T-helper 1 cell treated with Interleukin-12 subunit alpha and Interleukin-12 subunit beta and Interleukin-4 antibody, amounts not matched to agents 30 μg/mL and 1 μg/mL, for 36 hours (primary cell): ENCODE measurements around the gene RAB6A.
A peak's percentile ranks its signal among the peaks of the same experiment; 100 is the strongest.

ENCODE experiments used
- H3K27ac Mint-ChIP-seq: one replicate; pipeline ENCODE4 v1.8.0; 2021; ENCODE audit warnings: mild to moderate bottlenecking, mixed read lengths
- H3K27me3 Mint-ChIP-seq: one replicate; pipeline ENCODE4 v1.8.0; 2021; ENCODE audit warnings: low read depth, mixed read lengths
- H3K36me3 Mint-ChIP-seq: one replicate; pipeline ENCODE4 v1.8.0; 2021; ENCODE audit warnings: low read depth, mixed read lengths
- H3K4me1 Mint-ChIP-seq: one replicate; pipeline ENCODE4 v1.8.0; 2021; ENCODE audit warnings: low read depth, mixed read lengths
- H3K4me3 Mint-ChIP-seq: one replicate; pipeline ENCODE4 v1.8.0; 2021; ENCODE audit warnings: mild to moderate bottlenecking, moderate library complexity, mixed read lengths
- H3K9me3 Mint-ChIP-seq: one replicate; pipeline ENCODE4 v1.8.0; 2021; ENCODE audit warnings: mixed read lengths

RAB6A gene

GRCh38 chr11:73662445-73663157 lies 98.3 kb downstream of the RAB6A start:
- H3K27ac Mint-ChIP-seq, result no peak overlapping the region
- H3K36me3 Mint-ChIP-seq, result no peaks in the 10 kb centered on the region
- H3K27me3 Mint-ChIP-seq, result peaks cover 3% of the 10 kb centered on the region
- H3K9me3 Mint-ChIP-seq, result no peaks in the 10 kb centered on the region
- H3K4me3 Mint-ChIP-seq, result no peak overlapping the region
- H3K4me1 Mint-ChIP-seq, result peaks cover 8% of the 10 kb centered on the region

GRCh38 chr11:73661035-73661628 lies 99.7 kb downstream of the RAB6A start:
- no peak overlapping the region for H3K27ac Mint-ChIP-seq
- no peaks in the 10 kb centered on the region for H3K9me3 Mint-ChIP-seq
- H3K4me3 Mint-ChIP-seq, result peak overlapping the region; percentile 59

GRCh38 chr11:73660497-73661034 lies 100.3 kb downstream of the RAB6A start:
- H3K27me3 Mint-ChIP-seq, result peaks cover 3% of the 10 kb centered on the region
- peaks cover 8% of the 10 kb centered on the region for H3K4me1 Mint-ChIP-seq
- H3K27ac Mint-ChIP-seq, result no peak overlapping the region
- H3K9me3 Mint-ChIP-seq, result no peaks in the 10 kb centered on the region
- H3K36me3 Mint-ChIP-seq, result no peaks in the 10 kb centered on the region
- H3K4me3 Mint-ChIP-seq, result peak overlapping the region; percentile 3

More at GRCh38 chr11:73661035-73661628, 99.7 kb downstream of the RAB6A start:
- Mint-ChIP-seq H3K4me1 (peaks cover 8% of the 10 kb centered on the region), H3K36me3 (no peaks in the 10 kb centered on the region), H3K27me3 (peaks cover 3% of the 10 kb centered on the region)

GRCh38 chr11:73659961-73660360 lies 100.9 kb downstream of the RAB6A start:
- Mint-ChIP-seq H3K27me3 (peaks cover 3% of the 10 kb centered on the region), H3K27ac (no peak overlapping the region), H3K4me1 (peaks cover 8% of the 10 kb centered on the region), H3K4me3 (no peak overlapping the region), H3K36me3 (no peaks in the 10 kb centered on the region), H3K9me3 (no peaks in the 10 kb centered on the region)

- H3K4me3 Mint-ChIP-seq, result no peak overlapping the region
- H3K27ac Mint-ChIP-seq, result no peak overlapping the region
- no peaks in the 10 kb centered on the region for H3K36me3 Mint-ChIP-seq
- peaks cover 3% of the 10 kb centered on the region for H3K4me1 Mint-ChIP-seq
- no peaks in the 10 kb centered on the region for H3K9me3 Mint-ChIP-seq
- H3K27me3 Mint-ChIP-seq, result peaks cover 3% of the 10 kb centered on the region
These were observed 103.9 kb downstream of the RAB6A start for GRCh38 chr11:73656985-73657384.

GRCh38 chr11:73655686-73656085 lies 105.2 kb downstream of the RAB6A start:
- no peak overlapping the region for H3K27ac Mint-ChIP-seq
- no peaks in the 10 kb centered on the region for H3K4me1 Mint-ChIP-seq
- H3K9me3 Mint-ChIP-seq, result no peaks in the 10 kb centered on the region
- H3K27me3 Mint-ChIP-seq, result no peaks in the 10 kb centered on the region
- no peaks in the 10 kb centered on the region for H3K36me3 Mint-ChIP-seq
- no peak overlapping the region for H3K4me3 Mint-ChIP-seq

- Mint-ChIP-seq H3K4me3 (no peak overlapping the region), H3K36me3 (no peaks in the 10 kb centered on the region), H3K27me3 (no peaks in the 10 kb centered on the region), H3K27ac (no peak overlapping the region), H3K9me3 (no peaks in the 10 kb centered on the region), H3K4me1 (no peaks in the 10 kb centered on the region)
These were observed 106.3 kb downstream of the RAB6A start for GRCh38 chr11:73654482-73655021.

- Mint-ChIP-seq H3K27me3 (no peaks in the 10 kb centered on the region), H3K4me1 (no peaks in the 10 kb centered on the region), H3K9me3 (no peaks in the 10 kb centered on the region), H3K27ac (no peak overlapping the region), H3K36me3 (no peaks in the 10 kb centered on the region), H3K4me3 (no peak overlapping the region)
These were observed 106.9 kb downstream of the RAB6A start for GRCh38 chr11:73653996-73654395.

GRCh38 chr11:73652856-73653559 lies 107.9 kb downstream of the RAB6A start:
- Mint-ChIP-seq H3K27ac (no peak overlapping the region), H3K36me3 (no peaks in the 10 kb centered on the region), H3K27me3 (no peaks in the 10 kb centered on the region), H3K4me1 (no peaks in the 10 kb centered on the region), H3K9me3 (no peaks in the 10 kb centered on the region), H3K4me3 (no peak overlapping the region)

GRCh38 chr11:73652046-73652730 lies 108.7 kb downstream of the RAB6A start:
- no peaks in the 10 kb centered on the region for H3K9me3 Mint-ChIP-seq
- H3K4me3 Mint-ChIP-seq, result no peak overlapping the region
- H3K36me3 Mint-ChIP-seq, result no peaks in the 10 kb centered on the region
- peaks cover 1% of the 10 kb centered on the region for H3K4me1 Mint-ChIP-seq
- no peak overlapping the region for H3K27ac Mint-ChIP-seq
- H3K27me3 Mint-ChIP-seq, result no peaks in the 10 kb centered on the region

- Mint-ChIP-seq H3K4me3 (no peak overlapping the region), H3K9me3 (no peaks in the 10 kb centered on the region), H3K27ac (no peak overlapping the region), H3K36me3 (no peaks in the 10 kb centered on the region), H3K27me3 (no peaks in the 10 kb centered on the region), H3K4me1 (peaks cover 5% of the 10 kb centered on the region)
These were observed 109.2 kb downstream of the RAB6A start for GRCh38 chr11:73651661-73652045.

- Mint-ChIP-seq H3K36me3 (no peaks in the 10 kb centered on the region), H3K27me3 (no peaks in the 10 kb centered on the region), H3K27ac (no peak overlapping the region), H3K4me3 (no peak overlapping the region), H3K4me1 (peaks cover 5% of the 10 kb centered on the region), H3K9me3 (no peaks in the 10 kb centered on the region)
These were observed 109.6 kb downstream of the RAB6A start for GRCh38 chr11:73651252-73651651.

GRCh38 chr11:73650400-73650799 lies 110.5 kb downstream of the RAB6A start:
- H3K4me1 Mint-ChIP-seq, result peaks cover 5% of the 10 kb centered on the region
- no peaks in the 10 kb centered on the region for H3K9me3 Mint-ChIP-seq
- H3K27me3 Mint-ChIP-seq, result no peaks in the 10 kb centered on the region
- no peaks in the 10 kb centered on the region for H3K36me3 Mint-ChIP-seq
- no peak overlapping the region for H3K27ac Mint-ChIP-seq
- no peak overlapping the region for H3K4me3 Mint-ChIP-seq

- H3K9me3 Mint-ChIP-seq, result no peaks in the 10 kb centered on the region
- H3K4me3 Mint-ChIP-seq, result no peak overlapping the region
- H3K27me3 Mint-ChIP-seq, result no peaks in the 10 kb centered on the region
- H3K27ac Mint-ChIP-seq, result no peak overlapping the region
- H3K36me3 Mint-ChIP-seq, result no peaks in the 10 kb centered on the region
- peaks cover 5% of the 10 kb centered on the region for H3K4me1 Mint-ChIP-seq
These were observed 111.7 kb downstream of the RAB6A start for GRCh38 chr11:73649206-73649605.
